Activated CD4-positive, alpha-beta T cell treated with anti-CD3 and anti-CD28 coated beads, Interleukin-2, amount 50 U/mL, for 24 hours (primary cell): Measurements from ENCODE around the gene PCDHGA8.
"Not testable (repeated sequence)": the region's sequence is repeated elsewhere in the genome, so short reads cannot be mapped to it uniquely, and the experiment has no call there.

Source experiments
- DNase-seq, 2 donors: peaks; one replicate each; pipeline ENCODE4 v3.0.0-alpha.2; 2020; ENCODE audit warnings: low read depth in 1 of 2, low spot score in 1 of 2

PCDHGA8 gene

DNA sequence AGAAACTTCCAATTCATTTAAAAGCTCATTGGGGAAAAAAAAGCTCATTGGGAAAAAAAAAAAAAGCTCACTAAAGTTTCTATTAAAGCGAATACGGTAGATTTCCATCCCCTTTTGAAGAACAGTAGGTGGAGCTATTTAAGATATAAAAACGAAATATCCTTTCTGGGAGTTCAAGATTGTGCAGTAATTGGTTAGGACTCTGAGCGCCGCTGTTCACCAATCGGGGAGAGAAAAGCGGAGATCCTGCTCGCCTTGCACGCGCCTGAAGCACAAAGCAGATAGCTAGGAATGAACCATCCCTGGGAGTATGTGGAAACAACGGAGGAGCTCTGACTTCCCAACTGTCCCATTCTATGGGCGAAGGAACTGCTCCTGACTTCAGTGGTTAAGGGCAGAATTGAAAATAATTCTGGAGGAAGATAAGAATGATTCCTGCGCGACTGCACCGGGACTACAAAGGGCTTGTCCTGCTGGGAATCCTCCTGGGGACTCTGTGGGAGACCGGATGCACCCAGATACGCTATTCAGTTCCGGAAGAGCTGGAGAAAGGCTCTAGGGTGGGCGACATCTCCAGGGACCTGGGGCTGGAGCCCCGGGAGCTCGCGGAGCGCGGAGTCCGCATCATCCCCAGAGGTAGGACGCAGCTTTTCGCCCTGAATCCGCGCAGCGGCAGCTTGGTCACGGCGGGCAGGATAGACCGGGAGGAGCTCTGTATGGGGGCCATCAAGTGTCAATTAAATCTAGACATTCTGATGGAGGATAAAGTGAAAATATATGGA is 38.1 kb downstream of the PCDHGA8 start, which contains the start of gene PCDHGA12:
Gene PCDHGA12, plus strand, starts transcription at position 176 of the 782 bp plus-strand sequence. Its CDS starts 253 bp downstream, at position 429.
- no peak for DNase-seq

DNA sequence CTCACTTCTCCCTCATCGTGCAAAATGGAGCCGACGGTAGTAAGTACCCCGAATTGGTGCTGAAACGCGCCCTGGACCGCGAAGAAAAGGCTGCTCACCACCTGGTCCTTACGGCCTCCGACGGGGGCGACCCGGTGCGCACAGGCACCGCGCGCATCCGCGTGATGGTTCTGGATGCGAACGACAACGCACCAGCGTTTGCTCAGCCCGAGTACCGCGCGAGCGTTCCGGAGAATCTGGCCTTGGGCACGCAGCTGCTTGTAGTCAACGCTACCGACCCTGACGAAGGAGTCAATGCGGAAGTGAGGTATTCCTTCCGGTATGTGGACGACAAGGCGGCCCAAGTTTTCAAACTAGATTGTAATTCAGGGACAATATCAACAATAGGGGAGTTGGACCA is 38.9 kb downstream of the PCDHGA8 start:
- DNase-seq: no peak

DNA sequence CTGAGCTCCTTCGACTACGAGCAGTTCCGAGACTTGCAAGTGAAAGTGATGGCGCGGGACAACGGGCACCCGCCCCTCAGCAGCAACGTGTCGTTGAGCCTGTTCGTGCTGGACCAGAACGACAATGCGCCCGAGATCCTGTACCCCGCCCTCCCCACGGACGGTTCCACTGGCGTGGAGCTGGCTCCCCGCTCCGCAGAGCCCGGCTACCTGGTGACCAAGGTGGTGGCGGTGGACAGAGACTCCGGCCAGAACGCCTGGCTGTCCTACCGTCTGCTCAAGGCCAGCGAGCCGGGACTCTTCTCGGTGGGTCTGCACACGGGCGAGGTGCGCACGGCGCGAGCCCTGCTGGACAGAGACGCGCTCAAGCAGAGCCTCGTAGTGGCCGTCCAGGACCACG is 39.9 kb downstream of the PCDHGA8 start:
- DNase-seq: not testable (repeated sequence)

DNA sequence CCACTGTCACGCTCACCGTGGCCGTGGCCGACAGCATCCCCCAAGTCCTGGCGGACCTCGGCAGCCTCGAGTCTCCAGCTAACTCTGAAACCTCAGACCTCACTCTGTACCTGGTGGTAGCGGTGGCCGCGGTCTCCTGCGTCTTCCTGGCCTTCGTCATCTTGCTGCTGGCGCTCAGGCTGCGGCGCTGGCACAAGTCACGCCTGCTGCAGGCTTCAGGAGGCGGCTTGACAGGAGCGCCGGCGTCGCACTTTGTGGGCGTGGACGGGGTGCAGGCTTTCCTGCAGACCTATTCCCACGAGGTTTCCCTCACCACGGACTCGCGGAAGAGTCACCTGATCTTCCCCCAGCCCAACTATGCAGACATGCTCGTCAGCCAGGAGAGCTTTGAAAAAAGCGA is 40.3 kb downstream of the PCDHGA8 start:
- not testable (repeated sequence) for DNase-seq

DNA sequence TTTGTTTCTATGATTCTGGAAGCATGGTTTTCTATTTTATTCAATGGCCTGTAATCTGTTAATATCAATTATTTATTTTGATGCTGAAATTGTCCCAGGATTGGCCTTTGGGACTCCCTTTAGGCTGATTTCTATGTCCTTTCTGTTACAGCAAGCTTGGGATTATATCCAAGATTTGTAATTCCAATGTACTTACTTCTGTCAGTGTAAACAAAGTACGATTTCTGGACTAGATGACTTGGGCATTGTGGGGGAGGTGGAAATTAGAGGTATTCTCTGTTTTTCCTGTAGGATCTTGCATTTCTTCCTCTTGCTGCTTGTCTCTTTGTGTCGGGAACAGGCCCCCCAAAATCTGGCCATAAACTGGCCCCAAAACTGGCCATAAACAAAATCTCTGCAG is 41.6 kb downstream of the PCDHGA8 start:
- no peak for DNase-seq

DNA sequence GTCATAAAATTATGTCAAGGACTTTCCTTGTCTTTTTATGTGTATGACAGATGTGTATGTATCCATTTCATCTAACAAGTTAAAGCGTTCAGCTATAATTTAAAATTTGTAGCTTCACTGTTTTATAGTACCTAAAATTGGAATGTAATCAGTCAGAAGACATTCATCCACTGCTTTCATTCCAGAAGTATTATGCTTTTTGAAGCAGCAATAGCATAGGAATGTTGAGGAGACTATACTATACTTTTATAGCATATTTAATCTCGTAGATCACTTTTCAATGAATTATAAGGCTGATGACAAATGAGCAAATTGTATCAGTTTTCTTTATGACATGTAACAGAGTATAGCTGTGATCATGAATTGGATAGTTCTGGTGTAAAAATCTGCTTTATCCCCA is 44.8 kb downstream of the PCDHGA8 start:
- DNase-seq: no peak

DNA sequence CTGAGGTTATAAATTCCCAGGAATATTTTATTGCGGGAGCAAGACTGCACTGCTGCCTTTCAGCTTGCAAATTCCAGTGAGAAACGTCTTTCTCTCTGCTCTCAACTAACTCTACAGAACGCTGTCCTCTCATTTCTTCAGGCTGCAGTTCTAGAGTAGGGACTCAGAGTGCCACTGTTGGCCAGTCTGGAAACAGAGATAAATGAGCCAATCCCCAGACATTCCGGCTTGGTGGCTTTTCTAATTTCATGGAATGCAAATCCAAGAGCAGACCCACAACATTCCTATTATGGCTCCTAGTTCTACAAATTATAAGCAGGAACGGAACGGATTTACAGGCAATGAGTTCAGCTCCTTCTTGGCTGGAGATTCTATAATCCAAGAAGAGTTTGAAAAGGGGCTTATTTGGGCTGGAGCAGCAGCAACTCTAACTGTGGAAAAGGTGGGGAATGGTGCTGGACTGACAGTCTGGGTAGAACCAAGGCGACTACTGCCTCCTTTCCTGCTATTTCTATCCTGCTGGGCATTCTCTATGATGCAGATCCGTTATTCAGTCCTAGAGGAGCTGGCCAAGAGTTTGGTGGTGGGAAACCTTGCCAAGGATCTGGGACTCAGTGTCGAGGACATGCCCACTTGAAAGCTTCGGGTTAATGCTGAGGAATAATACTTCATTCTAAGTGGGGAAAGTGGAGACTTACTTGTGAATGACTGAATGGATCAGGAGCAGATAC is 47.1 kb downstream of the PCDHGA8 start:
- DNase-seq: no peak

DNA sequence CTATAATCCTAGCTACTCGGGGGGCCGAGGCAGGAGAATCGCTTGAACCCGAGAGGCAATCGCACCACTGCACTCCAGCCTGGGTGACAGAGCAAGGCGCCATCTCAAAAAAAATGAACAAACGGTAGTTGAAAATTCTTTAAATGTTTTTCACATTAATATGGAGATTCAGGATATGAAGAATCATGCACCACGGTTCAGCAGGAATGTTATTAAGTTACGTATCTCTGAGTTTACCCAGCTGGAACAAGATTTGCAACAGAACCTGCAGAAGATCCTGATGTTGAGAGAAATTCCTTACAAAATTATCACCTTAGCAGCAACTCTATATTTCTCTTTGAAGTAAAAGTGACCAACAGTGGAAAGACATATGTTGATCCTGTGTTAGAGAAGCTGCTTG is 47.9 kb downstream of the PCDHGA8 start:
- DNase-seq: no peak

DNA sequence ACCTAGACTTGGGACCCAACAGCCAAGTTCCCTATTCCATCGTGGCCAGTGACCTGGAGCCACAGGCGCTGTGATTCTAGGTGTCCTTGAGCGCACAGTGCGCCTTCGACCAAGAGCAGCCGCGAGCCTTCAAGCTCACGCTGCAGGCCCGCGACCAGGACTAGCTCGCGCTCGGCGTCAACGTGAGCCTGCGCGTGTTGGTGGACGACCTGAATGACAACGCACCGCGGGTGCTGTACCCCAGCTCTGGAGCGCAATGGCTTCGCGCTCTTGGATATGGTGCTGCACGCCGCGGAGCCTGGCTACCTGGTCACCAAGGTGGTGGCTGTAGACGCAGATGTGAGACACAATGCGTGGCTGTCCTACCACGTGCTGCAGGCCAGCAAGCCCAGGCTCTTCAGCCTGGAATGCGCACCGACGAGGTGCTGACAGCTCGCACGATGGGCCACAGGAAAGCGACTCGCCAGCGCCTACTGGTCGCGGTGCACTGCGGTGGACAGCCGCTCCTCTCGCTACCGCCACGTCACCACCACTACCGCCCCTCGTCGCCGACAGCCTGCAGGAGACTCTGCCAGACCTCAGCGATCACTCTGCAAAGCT is 49.2 kb downstream of the PCDHGA8 start:
- DNase-seq: no peak
